Stimulated activated naive CD4-positive, alpha-beta T cell treated with Interleukin-2 at 50 U/mL for 16 hours (primary cell): ENCODE measurements around the gene XKR8.
"Not testable (repeated sequence)": the region's sequence is repeated elsewhere in the genome, so short reads cannot be mapped to it uniquely, and the experiment has no call there.

Experiments
- DNase-seq: peaks from one replicate; lab custom pipeline; 2025; lab: John Stamatoyannopoulos, UW

XKR8 gene

DNA sequence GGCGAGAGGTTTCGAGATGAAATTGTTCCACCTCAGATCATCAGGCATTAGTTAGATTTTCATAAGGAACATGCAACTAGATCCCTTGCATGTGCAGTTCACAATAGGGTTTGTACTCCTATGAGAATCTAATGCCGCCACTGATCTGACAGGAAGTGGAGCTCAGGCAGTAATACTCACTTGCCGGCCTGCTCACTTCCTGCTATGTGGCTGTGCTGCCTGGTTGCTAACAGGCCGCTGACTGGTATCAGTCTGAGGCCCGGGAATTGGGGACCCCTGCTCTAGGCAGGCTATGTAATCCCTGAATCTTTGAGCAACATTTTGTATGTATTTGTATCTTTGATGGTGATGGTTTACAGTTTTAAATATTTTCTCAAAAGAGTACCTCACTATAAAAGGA is 32.5 kb downstream of the XKR8 start:
- DNase-seq = peak; percentile 24

DNA sequence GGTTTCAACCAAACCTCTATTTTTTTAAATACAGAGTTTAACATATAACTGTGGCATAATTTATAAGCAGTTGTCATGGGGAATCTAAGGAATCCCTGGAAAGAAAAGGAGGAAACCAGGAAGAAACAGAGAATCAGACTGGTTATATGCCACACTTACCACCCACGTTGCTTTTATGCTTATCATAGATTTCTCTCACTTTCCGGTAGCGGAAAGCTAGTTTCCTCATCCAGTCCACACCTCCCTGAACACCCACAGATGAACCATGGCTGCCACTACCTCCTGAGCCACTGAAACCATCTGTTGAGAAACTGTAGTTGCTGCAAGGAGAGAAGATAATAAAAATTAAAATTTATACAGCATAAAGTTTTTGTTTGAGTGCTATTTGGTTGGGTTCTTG is 33.5 kb downstream of the XKR8 start:
- DNase-seq = peak; percentile 1

DNA sequence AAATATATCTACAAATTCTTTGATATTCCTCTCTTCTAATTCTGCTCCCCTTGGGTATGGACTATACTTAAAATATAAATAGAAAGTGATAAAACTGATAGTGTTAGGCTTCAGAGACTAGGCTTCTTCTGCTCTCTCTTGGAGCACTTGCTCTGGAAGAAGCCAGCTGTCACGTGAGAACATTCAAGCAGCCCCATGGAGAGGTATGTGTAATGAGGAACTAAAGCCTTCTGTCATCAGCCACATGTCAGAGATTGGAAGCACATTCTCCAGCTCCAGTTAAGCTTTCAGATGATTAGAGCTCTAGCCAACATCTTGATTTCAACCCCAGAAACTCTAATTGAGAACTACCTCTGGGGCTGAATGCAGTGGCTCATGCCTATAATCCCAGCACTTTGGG is 34.3 kb downstream of the XKR8 start:
- no peak for DNase-seq

DNA sequence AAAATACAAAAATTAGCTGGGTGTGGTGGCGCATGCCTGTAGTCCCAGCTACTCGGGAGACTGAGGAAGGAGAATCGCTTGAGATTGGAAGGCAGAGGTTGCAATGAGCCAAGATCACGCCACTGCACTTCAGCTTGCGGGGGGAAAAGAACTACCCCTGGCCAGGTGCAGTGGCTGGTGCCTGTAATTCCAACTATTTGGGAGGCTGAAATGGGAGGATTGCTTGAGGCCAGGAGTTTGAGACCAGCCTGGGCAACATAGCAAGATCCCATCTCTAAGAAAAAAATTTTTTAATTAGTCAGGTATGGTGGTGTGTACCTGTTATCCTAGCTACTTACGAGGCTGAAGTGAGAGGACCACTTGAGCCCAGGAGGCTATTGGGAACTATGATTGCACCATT is 34.8 kb downstream of the XKR8 start:
- not testable (repeated sequence) for DNase-seq

DNA sequence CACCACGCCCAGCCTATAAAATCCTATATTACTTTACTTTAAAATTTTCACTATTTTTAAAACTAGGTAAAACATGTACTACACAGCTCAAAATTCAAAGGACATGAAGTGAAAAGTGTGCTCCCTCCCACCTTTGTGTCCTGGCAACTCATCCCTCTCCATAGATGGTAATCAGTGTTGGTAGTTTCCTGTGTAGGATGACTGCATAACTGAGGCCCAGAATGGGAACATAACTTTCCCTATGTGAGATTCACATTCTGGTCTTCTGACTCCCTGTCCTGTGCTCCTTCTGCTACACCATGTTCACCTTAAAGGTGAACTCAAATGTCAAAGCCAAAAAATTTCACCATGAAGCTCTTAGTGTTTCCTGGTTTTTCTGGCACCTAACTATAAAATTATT is 39.3 kb downstream of the XKR8 start:
- DNase-seq = no peak

DNA sequence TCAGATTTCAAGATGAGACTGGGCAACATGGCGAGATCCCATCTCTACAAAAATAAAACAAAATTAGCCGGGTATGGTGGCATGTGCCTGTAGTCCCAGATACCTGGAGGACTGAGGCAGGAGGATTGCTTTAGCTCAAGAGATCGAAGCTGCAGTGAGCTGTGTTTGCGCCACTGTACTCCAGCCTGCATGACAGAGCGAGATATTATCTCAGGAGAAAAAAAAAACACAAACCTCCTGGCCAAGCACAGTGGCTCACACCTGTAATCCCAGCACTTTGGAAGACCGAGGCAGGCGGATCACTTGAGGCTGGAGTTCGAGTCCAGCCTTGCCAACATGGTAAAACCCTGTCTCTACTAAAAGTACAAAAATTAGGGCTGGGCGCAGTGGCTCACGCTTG is 42.8 kb downstream of the XKR8 start:
- DNase-seq = no peak

DNA sequence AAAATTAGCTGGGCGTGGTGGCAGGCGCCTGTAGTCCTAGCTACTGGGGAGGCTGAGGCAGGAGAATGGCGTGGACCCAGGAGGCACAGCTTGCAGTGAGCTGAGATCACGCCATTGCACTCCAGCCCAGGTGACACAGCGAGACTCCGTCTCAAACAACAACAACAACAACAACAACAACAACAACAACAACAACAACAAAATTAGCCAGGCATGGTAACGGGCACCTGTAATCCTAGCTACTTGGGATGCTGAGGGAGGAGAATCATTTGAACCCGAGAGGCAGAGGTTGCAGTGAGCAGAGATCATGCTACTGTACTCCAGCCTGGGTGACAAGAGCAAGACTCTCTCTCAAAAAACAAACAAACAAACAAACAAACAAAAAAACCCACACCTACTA is 43.3 kb downstream of the XKR8 start:
- DNase-seq = not testable (repeated sequence)

DNA sequence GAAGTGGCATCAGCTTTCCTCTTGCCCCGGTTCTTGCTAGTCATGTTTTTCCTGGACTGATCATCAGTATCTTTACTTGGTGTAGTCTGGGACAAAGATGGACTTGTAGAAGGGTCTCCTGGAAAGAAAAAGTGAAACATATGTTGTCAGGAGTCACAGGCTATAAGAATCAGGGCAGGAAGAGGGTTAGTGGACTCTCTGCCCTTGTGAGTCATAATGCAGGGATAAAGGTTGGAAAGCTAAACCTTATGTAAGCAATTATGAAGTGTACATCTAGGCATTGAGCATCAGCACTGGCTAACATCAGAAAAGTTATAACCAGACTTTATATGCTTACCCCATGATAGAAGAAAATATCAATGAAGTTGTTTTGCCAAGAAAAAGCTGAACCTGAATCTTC is 51.2 kb downstream of the XKR8 start:
- DNase-seq = no peak
